ACC112 (cell line): ENCODE results near the gene HSBP1L1.

ENCODE experiments used
- H2AFZ ChIP-seq: fragments of 200-600 bp; sonication (generic); one replicate; pipeline ENCODE4 v1.6.0; 2017; ENCODE audit warnings: antibody characterized with exemption, low read length; ENCODE audit not compliant: unreplicated experiment
- H3K27ac ChIP-seq: fragments of 200-600 bp; sonication (generic); 2 replicates; pipeline ENCODE4 v1.5.1; 2014; ENCODE audit warnings: low read depth, mild to moderate bottlenecking, antibody characterized with exemption, low read length, moderate library complexity
- H3K27me3 ChIP-seq: fragments of 200-600 bp; sonication (generic); 2 replicates; pipeline ENCODE4 v1.6.1; 2014; ENCODE audit warnings: mild to moderate bottlenecking, antibody characterized with exemption, low read length, moderate library complexity, mixed read lengths; ENCODE audit not compliant: insufficient read depth
- H3K36me3 ChIP-seq: fragments of 200-600 bp; sonication (generic); 2 replicates; pipeline ENCODE4 v1.6.1; 2016; ENCODE audit warnings: mild to moderate bottlenecking, antibody characterized with exemption, low read length, moderate library complexity, mixed read lengths; ENCODE audit not compliant: insufficient read depth
- H3K4me1 ChIP-seq: fragments of 200-600 bp; sonication (generic); one replicate; pipeline ENCODE4 v1.6.1; 2016; ENCODE audit warnings: low read length, mixed read lengths; ENCODE audit not compliant: insufficient read depth, unreplicated experiment, control insufficient read depth
- H3K4me3 ChIP-seq: fragments of 200-600 bp; sonication (generic); 2 replicates; pipeline ENCODE4 v1.5.1; 2014; ENCODE audit warnings: mild to moderate bottlenecking, low read depth, low read length
- H3K79me2 ChIP-seq: fragments of 200-600 bp; sonication (generic); one replicate; pipeline ENCODE4 v1.6.0; 2016; ENCODE audit warnings: low read length; ENCODE audit not compliant: control insufficient read depth, unreplicated experiment, insufficient read depth

Gene HSBP1L1

DNA sequence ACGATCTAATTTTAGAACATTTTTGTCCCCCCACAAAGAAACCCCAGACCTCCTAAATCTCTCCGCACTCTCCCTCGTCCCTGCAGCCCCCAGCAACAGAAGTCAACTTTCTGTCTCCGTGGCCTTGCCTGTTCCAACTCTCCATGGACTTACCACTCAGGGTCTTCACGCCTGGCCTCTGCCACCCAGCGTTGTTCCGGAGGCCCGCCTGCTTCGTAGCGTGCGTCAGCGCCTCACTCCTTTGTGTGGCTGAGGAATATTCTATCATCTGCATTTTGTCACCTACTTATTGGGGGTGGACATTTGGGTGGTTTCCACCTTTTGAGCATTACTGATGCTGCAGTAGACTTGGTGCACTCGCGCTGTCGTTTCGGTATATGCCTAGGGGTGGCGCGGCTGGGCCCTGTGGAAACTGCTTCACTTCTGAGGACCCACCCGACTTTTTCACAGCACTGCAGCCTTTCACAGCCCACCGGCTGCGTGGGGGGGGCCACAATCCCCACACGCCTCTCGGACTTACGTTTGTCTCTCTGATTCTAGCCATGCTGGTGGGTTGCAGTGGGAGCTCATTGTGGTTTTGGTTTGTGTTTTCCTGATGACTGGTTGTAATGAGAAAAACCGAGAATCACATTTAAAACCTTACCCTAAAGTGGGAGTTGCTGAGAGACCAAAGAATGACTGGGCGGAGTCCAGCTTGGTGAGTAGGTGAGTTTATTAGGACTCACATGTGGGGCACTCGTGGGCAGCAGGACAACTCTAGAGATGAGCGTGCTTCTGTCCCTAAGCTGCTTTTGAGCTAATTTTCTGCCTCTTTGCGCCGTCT lies 1.4 kb upstream of the HSBP1L1 start:
- no peaks in the 10 kb centered on the region for H3K36me3 ChIP-seq
- peaks cover 16% of the 10 kb centered on the region for H3K4me1 ChIP-seq
- no peaks in the 10 kb centered on the region for H3K27me3 ChIP-seq

DNA sequence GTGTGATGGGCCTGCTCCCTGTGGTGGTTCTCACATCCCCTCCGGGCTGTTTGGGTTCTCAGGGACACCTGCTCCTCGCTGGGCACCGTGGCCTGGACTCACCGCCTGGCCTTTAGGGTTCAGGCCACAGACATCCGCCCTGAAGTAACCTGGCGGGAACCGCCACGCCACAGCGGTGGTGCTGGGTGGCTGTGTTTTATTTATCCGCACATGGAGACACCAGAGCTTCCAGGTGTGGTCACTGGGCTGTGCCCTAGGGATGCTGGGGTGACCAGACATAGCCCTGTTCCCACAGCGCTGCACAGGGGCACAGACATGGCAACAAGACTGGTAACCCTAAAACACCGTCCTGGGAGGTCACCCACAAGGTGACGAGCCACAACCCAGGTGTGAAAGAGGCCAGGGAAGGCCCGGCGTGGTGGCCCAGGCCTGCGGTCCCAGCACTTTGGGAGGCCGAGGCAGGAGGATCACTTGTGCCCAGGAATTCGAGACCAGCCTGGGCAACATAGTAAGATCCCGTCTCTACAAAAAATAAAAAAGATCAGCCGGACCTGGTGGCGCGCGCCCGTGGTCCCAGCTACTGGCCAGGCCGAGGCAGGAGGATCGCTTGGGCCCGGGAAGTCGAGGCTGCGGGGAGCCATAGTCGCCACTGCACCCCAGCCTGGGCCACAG lies 649 bp upstream of the HSBP1L1 start:
- H3K36me3 ChIP-seq: no peaks in the 10 kb centered on the region
- no peak overlapping the region for H3K27ac ChIP-seq
- no peaks in the 10 kb centered on the region for H3K79me2 ChIP-seq
- no peaks in the 10 kb centered on the region for H3K27me3 ChIP-seq
- peak overlapping the region; percentile 78; the same call in 1 of the 2 replicates for H3K4me3 ChIP-seq
- H2AFZ ChIP-seq: no peak overlapping the region
- H3K4me1 ChIP-seq: peaks cover 16% of the 10 kb centered on the region

More for the DNA sequence above, 1.4 kb upstream of the HSBP1L1 start:
- H3K79me2 ChIP-seq: no peaks in the 10 kb centered on the region
- no peak overlapping the region for H2AFZ ChIP-seq
- H3K4me3 ChIP-seq: no peak overlapping the region
- H3K27ac ChIP-seq: no peak overlapping the region

- Histone ChIP-seq H3K4me3 (peak overlapping the region; percentile 78), H2AFZ (no peak overlapping the region), H3K27me3 (no peaks in the 10 kb centered on the region), H3K79me2 (no peaks in the 10 kb centered on the region), H3K4me1 (peaks cover 16% of the 10 kb centered on the region), H3K27ac (peak overlapping the region; percentile 19; the same call in 1 of the 2 replicates), H3K36me3 (no peaks in the 10 kb centered on the region)
These were observed 868 bp downstream of the HSBP1L1 start for GRCh38 chr18:79965119-79965902.

GRCh38 chr18:79970419-79971133 lies 6.1 kb downstream of the HSBP1L1 start:
- no peaks in the 10 kb centered on the region for H3K27me3 ChIP-seq
- peaks cover 20% of the 10 kb centered on the region for H3K79me2 ChIP-seq
- H3K36me3 ChIP-seq: peaks cover 19% of the 10 kb centered on the region

GRCh38 chr18:79971211-79971952 lies 6.9 kb downstream of the HSBP1L1 start:
- H3K79me2 ChIP-seq: peaks cover 28% of the 10 kb centered on the region
- H3K36me3 ChIP-seq: peaks cover 19% of the 10 kb centered on the region
- H3K27ac ChIP-seq: no peak overlapping the region

More at GRCh38 chr18:79970419-79971133, 6.1 kb downstream of the HSBP1L1 start:
- Histone ChIP-seq H3K27ac (no peak overlapping the region), H3K4me1 (no peaks in the 10 kb centered on the region), H3K4me3 (no peak overlapping the region), H2AFZ (no peak overlapping the region)

GRCh38 chr18:79971986-79972385 lies 7.5 kb downstream of the HSBP1L1 start:
- H2AFZ ChIP-seq: no peak overlapping the region
- H3K27ac ChIP-seq: no peak overlapping the region
- H3K36me3 ChIP-seq: peaks cover 19% of the 10 kb centered on the region
- no peaks in the 10 kb centered on the region for H3K4me1 ChIP-seq
- H3K4me3 ChIP-seq: no peak overlapping the region
- H3K27me3 ChIP-seq: no peaks in the 10 kb centered on the region
- peaks cover 32% of the 10 kb centered on the region for H3K79me2 ChIP-seq

More at GRCh38 chr18:79971211-79971952, 6.9 kb downstream of the HSBP1L1 start:
- no peak overlapping the region for H3K4me3 ChIP-seq
- H3K27me3 ChIP-seq: no peaks in the 10 kb centered on the region
- H2AFZ ChIP-seq: no peak overlapping the region
- H3K4me1 ChIP-seq: no peaks in the 10 kb centered on the region

GRCh38 chr18:79972720-79973119 lies 8.3 kb downstream of the HSBP1L1 start:
- Histone ChIP-seq H3K79me2 (peaks cover 40% of the 10 kb centered on the region), H3K4me1 (no peaks in the 10 kb centered on the region), H3K4me3 (no peak overlapping the region), H2AFZ (no peak overlapping the region), H3K36me3 (peaks cover 19% of the 10 kb centered on the region), H3K27me3 (no peaks in the 10 kb centered on the region), H3K27ac (no peak overlapping the region)

DNA sequence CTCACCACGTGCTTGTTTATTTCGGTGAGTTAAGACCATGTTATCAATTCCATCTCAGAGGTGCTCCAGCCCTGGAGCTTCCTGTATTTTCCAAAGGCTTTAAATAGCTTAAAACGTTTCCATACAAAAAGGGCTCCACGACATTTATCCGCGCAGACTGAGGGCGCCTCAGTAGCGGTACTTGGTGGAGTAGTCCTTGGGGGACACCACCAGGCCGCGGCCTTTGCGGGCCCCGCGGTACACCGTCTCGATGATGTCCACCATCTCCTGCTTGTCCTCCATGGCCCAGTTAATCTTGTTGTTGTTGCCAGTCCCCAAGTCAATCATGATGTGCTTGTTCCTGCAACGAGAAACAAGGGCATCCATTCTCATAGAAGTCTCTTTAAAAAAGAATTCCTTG lies 9.1 kb downstream of the HSBP1L1 start:
- Histone ChIP-seq H3K79me2 (peaks cover 48% of the 10 kb centered on the region), H3K27me3 (no peaks in the 10 kb centered on the region), H3K27ac (no peak overlapping the region), H3K4me1 (no peaks in the 10 kb centered on the region), H3K4me3 (no peak overlapping the region), H2AFZ (no peak overlapping the region), H3K36me3 (peaks cover 19% of the 10 kb centered on the region)

DNA sequence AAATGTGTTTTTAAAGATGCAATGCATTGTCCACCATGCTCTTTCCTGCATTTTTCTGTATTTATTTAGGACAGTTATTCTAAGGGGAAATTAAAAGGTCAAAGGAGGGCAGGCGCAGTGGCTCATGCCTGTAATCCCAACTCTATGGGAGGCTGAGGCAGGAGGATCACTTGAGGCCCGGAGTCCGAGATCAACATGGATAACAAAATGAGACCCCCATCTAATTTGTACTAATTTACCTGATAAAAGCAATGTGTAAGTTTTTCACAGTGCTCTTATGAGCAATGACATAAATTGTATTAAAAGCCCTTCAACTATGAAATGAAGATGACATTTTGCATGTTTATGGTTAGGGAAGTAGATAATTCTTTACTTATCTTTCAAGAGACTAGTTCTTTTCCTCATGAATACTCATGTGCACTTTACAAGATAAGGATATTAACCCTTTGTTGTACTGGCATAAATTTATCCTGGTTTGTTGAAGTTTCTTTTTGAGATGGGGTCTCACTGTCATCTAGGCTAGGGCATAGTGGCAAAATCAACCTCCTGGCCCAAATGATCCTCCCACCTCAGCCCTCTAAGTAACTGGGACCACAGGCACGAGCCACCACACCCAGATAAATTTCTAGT lies 9.7 kb downstream of the HSBP1L1 start:
- H3K4me3 ChIP-seq: no peak overlapping the region
- H3K27ac ChIP-seq: no peak overlapping the region
- H3K36me3 ChIP-seq: peaks cover 20% of the 10 kb centered on the region
- no peaks in the 10 kb centered on the region for H3K27me3 ChIP-seq
- H3K4me1 ChIP-seq: no peaks in the 10 kb centered on the region
- no peak overlapping the region for H2AFZ ChIP-seq
- peaks cover 53% of the 10 kb centered on the region for H3K79me2 ChIP-seq
